NCI-H1417 (cell line): Measurements from ENCODE around the gene ZACN.
"Not testable (repeated sequence)": the region's sequence is repeated elsewhere in the genome, so short reads cannot be mapped to it uniquely, and the experiment has no call there.

ENCODE experiments used
- DNase-seq, 3 experiments: peaks; one replicate each; lab custom pipeline; 2025; lab: John Stamatoyannopoulos, UW

The ZACN gene

DNA sequence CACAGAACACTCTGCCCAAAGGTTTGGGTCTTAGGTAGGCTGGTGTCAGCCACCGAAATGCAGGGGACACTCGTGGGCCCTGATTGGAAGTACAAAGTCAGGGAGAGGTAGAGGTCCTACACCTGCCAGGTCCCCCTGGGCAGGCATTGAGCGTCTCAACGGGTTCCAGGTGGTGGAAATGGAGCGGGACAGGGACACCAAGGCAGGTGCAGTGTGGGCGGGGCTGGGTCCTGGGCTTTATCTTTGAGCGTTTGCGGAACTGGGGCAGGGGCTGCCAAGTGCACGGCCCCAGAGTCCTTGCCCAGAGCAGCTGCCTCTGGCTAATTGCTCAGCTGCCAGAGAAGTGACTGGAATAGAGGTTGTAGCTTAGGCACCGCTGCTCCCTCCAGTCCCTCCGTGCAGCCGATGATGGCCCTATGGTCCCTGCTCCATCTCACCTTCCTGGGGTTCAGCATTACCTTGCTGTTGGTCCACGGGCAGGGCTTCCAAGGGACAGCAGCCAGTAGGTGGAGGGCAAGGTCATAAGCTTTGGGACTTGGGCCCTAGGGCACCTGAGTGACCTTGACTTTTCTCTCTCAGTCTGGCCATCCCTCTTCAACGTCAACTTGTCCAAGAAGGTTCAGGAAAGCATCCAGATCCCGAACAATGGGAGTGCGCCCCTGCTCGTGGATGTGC is at the start of gene ZACN:
ZACN (plus strand) TSS at position 323 of the 675 bp plus-strand sequence; CDS start at position 406, 83 bp downstream.
- peak; percentile 57 to 80 (median 67) for DNase-seq

DNA sequence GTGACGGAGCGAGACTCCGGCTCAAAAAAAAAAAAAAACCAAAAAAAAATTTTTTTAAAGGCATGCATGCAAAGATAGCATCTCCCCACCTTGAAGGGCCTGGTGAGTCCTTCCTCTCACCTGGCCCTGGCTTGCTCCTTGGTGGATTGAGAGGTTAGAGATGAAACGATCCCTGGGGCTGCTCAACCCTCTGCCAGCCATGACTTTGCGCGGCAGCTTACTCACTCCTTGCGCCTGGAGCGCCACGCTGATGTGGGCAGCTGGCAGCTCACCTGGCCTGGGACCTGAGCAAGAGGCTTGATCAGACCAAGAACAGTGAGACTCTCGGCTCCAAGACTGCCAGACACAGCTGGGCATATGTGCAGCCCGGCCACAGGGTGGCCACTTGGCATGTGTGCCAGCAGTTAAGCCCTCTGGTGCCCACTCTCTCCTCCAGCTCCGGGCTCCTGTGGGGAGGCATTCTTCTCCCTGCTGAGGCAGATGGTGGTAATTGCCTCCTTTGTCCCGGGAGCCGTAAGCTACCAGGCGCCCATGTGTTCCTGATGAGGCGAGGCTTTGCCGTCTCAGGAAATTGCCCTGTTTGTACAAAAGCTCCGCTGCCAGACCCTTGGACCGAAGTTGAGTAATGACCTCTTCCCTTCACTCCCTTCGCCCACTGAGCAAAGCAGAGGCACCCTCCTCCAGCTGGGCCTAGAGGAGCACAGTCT is 46.8 kb upstream of the ZACN start:
- peak in 2 of 3 experiments; percentile 69 to 90 for DNase-seq

DNA sequence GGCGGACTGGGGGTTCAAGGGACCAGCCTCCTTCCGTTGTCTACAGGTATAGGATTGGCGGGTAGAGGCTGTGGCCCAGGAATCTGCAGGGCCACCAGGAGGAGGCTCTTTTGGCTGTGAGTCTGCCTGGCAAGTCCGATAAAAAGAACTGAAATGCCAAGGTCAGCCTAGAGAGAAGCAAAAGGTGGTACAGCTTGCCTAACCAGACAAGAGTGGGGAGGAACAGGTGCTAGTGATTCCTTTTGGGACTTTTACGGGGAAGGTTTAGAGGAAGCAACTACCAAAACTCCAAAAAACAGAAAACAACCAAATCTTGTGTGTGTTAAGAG is 46.2 kb upstream of the ZACN start:
- DNase-seq, result no peak

DNA sequence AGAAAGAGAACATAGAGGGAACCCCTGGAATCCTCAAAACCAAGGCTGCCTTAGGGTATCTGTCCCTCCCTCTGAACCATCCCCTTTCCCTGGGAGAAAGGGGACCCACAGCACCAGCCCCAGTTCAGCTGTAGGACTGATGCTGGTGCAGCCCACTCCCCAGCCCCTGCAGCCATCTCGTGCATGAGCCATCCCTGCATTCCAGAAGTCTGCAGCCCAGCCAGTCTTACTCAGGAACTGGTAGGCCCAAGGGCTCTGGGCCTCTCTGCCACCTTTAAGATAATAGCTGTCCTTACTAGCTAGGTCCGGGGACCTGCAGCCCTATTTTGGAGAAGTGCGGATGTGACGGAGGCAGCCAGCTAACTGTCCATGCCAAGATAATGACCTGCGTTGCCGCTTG is 45.8 kb upstream of the ZACN start:
- no peak for DNase-seq

- DNase-seq, result no peak
These were observed 44.3 kb upstream of the ZACN start for GRCh38 chr17:76034428-76035350.

GRCh38 chr17:76036497-76037261 is 42.3 kb upstream of the ZACN start:
- DNase-seq, result no peak

- no peak for DNase-seq
These were observed 40.9 kb upstream of the ZACN start for GRCh38 chr17:76038050-76038449.

DNA sequence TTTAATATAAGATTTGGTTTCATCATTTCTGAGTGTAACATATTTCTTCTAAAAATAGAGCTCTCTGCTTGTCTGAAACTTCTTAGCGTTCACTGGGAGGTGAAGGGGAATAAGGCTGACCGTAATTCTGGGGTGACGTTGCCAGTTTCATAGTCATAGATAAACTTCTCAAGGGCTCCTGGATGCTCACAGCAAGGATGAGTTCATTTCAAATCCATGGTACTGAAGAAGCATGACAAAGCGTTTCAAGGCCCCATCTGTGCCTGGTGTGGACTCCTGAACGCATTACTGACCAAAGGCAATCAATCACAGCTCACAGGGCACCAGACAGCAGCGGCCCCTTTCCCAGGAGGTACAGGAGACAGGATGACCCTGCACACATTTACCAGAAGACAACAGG is 39.9 kb upstream of the ZACN start:
- DNase-seq, result no peak

DNA sequence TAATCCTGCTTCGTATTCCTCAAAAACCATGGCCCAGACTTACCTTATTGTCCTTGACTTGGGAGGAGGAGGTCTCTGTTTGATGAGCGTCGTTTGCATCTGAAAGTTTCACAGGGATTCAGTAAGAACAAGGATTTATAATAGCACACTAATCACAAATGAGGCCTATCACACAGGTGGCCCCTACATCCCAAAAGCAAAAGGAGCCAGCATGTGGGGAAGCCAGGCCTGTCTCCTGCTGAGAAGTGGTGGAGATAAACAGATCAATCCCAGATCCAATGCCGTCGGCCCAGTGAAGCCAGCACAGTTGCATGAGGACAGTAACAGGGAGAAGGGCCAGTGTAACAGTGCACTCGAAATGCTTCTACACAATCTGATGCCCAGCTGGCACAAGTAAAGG is 38.6 kb upstream of the ZACN start:
- no peak for DNase-seq

- DNase-seq, result not testable (repeated sequence)
These were observed 36.1 kb upstream of the ZACN start for GRCh38 chr17:76042868-76043267.

- not testable (repeated sequence) for DNase-seq
These were observed 34.4 kb upstream of the ZACN start for GRCh38 chr17:76044475-76045007.

- no peak for DNase-seq
These were observed 32.9 kb upstream of the ZACN start for GRCh38 chr17:76046064-76046463.

DNA sequence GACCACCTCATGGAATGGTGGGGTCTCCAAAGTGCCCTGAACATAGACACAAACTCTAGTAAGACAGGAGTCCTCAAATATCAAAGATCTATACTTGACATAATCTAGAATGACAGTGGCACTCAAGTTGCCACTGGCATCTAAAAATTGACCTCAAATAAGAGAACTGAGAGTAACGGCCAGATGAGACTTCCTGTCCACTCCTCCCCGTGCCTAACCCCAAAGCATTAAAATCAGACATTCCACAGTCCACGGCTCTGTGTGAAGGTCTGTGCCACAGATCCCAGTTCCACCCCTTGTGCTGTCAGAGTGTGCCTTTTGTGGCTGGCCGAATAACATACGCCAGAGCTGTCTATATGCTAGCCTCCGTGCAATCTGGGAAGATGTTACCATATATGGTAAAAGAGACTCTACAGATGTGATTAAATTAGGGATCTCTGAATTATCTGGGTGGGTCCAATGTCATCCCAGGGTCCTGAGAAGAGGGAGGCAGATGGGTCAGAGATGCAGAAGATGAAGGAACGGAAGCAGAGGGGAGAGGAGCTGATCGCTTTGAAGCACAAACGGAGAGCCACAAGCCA is 30.9 kb upstream of the ZACN start:
- DNase-seq, result no peak

GRCh38 chr17:76048711-76049110 is 30.3 kb upstream of the ZACN start:
- DNase-seq, result no peak

- DNase-seq, result no peak
These were observed 29.7 kb upstream of the ZACN start for GRCh38 chr17:76049239-76049638.

GRCh38 chr17:76049836-76050537 is 29.0 kb upstream of the ZACN start:
- no peak for DNase-seq

- no peak for DNase-seq
These were observed 28.2 kb upstream of the ZACN start for GRCh38 chr17:76050538-76051467.

DNA sequence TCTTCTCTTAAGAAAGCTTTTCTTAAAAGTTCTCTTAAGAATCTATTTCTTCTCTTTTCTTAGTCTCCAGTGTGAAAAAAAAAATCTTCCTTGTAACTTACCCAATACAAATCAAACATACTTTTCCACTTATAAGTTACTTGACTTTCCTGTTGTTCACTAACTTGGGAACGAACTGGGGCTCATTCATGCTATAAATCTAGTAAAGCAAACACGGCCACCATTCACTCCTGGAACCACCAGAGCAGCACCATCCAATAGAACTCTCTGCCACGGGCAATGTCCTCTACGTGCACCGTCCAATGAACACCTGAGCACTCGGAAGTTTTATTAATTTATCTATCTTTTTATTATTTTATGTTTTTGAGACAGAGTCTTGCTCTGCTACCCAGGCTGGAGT is 27.4 kb upstream of the ZACN start:
- no peak for DNase-seq
